ENCODE measurements around the gene CGA.

The CGA gene

DNA sequence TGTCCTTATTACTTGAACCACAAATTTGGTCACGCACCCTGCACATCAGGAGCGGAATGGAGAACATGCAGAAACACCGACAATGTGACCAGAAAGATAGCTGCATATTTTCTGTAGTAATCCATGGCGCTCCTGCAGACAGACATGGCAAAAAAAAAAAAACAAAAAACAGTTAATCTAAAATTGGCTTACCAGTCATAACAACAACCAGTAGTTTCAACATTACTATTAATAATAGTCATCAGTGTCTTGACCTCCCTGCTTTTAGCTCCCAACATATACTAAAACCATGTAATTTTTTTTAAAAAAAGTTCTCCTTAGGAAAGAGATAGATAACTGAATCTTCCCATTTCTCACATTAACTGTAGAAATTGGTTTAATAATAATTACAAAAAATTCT is 6.8 kb downstream of the CGA start:
- DNase-seq (ENCODE audit: low read depth, low spot score): no peak

DNA sequence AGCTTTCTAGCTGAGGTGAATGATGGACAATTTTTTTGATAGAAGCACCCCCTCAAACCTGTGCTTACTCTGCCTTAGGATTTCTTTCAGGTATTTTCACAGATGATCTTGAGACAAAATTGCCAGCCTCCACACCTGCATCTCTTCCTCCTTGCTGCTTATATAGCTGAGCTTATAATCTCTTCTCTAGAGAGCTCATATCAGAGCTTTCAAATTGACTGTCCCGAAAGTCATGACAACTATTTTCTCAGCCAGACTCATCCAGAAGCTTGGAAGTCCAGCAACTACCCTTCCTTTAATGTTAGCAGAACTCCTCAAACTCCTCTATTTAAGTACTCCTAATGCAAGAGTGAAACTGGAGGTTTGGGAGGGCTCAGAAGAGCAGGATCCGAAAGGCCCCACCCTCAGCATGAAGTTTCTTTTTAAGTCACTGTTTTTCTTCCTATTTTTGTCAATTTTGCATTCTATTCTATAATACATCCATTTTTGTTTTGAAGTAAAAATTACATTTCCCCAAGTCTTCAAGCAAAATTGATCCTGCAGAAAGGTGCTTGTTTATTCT is 12.7 kb downstream of the CGA start:
- DNase-seq (ENCODE audit: low read depth, low spot score): no peak

DNA sequence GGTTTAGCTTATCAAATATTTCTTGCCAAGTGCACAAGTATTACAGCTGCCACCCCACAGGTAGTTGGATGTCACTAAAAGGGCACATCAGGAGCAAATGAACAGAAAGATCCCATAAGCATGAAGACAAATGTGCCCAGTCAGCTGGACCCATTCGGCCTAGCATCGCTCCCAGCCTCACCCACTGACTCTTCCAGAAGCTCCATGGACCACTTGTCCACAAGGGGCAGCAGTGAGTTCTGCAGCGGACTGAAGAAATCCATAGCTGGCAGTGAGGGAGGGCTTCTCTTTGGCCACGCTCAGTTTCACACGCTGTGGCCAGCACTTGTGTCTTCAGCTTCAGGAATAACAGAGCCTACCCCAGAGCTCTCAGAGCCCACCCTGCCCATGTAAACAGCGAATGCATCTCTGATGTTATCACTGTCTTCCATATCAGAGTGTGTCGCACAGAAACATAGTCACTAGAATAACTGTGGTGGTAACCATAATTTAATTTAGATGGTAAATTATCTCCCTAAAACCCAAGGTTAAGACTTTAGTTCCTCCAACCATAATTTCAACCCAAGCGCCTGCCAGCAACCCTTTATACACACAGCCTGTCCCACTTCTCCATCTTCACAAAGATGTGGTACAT is 15.8 kb downstream of the CGA start:
- peak; percentile 87 for DNase-seq (ENCODE audit: low read depth, low spot score)

DNA sequence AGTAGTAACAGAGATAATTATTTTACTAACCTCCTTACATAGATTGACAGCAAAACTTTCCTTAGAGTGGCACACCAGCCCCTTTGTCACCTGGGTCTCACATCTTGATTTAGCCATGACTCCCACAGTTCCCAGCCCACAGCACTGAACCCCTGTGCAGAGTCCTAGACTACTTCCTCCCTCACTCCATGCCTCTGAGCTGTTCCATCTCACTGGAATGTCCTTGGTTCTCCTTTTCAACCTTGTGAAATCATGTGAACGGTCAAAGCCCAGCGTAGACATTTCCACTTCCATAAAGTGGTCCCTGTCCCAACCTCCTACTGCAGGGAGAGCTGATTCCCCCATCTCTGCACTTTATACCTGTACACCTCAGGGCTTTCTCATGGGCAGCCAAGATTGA is 19.7 kb downstream of the CGA start:
- DNase-seq (ENCODE audit: low read depth, low spot score): no peak

DNA sequence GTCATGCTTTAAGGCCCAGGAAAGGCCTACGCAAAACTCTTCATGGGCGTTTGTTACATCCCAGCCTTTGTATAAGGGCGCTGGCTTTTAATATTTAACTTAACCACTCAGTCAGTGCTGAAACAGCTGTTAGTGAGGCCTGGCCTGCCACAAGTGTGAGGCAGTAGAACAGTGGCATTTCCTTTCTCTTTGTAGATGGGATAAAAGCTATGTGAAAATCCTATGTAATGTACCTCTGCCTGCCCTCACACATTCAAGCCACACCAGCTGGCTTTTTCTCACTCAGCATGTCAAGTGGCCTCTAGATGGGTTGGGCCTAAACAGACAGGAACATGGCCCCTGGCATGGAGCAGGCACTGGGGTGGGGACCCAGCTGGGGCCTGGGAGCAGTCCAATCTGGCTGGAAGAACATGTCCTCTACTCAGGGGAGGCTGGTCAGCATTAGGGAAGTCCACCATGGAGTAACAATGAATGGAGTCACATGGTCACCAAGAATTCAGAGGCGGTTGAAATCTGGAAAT is 20.7 kb downstream of the CGA start:
- DNase-seq (ENCODE audit: low read depth, low spot score): no peak

DNA sequence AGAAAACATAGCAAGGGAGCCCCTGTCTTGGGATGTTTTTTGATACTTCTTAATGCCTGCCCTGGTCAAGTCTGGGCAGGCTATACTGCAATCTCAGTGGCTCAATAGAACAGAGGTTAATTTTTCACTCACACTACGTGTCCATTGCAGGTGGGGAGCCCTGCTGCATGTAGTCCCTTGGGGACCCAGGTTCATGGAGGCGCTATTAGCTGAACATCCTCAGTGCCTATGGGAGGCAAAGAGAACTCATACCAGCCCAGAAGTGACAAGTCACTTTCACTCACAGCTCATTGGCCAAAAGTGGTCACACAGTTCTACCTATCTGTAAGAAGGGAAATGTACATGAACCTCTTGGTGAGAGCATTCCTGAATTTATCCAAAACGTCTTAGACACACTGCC is 23.2 kb downstream of the CGA start:
- no peak for DNase-seq (ENCODE audit: low read depth, low spot score)

DNA sequence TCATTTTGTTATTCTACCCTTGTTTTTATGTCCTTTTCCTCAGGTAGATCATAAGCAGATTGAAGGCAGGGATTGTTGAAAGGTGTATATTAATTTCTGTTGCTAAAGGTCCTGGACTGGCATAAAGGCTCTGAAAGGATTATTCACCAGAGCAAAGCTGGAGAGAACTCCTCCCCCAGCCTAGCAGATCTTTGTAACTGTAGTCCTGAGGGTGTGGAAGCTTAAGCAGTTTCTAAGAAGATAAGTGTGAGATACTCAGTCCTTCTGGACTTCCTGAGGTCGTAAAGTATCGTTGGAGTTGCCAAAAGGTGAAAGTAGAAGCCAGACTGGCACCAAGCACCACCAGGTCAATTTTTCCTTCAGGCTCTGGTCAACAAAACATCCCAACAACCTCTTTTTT is 24.2 kb downstream of the CGA start:
- DNase-seq (ENCODE audit: low read depth, low spot score): no peak

DNA sequence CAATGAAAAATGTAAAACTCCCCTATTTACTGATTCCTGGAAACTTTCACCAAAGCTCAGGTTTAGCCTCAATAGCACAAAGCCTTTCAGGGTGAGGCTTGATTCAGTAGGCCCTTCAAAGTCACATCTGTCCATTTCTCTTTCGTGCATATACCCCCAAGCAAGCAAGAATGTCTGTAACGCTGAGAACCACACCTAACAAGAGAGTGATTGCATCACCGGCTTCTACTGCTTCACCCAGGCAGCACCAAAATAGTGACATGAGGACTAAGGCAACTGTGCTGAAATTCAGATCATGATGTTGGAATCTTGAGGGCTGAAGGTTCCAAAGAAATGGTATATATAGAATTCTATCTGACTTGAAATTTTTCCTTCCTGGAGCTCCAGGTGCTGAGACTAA is 26.1 kb downstream of the CGA start:
- no peak for DNase-seq (ENCODE audit: low read depth, low spot score)

DNA sequence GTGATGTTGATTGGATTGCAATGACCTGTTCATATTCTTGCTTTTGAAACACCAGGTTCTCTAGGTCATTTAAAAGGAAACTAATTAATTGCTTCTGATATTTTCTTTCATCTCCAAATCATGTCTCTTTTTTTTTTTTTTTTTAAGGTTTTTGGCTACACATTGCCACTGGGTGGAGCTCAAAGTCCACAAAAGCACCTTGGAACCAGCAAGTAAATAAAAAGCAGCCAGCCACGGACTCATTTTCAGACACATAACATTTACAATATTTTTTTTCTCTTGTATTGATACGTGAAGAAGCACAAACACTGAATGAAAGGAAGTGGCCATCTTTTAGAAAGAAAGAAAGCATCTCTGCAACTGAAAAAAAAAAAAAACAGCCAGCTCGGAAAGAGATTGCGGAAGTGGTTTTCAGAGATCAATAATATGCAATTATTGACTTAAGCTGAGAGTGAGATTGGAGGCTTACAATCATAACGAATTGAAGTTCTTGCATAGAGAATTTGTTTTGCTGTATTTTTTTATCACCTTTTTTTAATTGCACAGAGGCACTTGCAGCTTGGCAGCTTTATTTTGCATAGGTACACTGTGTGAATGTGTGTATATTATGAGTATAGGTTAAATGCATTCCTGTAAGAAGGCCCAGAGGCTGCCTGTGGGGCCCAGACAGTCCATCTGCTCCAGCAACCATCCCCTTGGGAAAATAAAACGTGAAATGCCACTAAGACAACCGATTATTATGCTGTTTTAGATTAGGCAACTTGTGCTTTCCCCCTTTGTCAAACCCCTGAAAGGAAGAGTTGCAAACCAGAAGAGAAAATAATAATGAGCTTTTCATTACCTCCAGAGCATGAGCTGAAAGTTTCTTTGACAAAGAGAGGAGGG is 28.2 kb downstream of the CGA start:
- peak; percentile 64 for DNase-seq (ENCODE audit: low read depth, low spot score)

DNA sequence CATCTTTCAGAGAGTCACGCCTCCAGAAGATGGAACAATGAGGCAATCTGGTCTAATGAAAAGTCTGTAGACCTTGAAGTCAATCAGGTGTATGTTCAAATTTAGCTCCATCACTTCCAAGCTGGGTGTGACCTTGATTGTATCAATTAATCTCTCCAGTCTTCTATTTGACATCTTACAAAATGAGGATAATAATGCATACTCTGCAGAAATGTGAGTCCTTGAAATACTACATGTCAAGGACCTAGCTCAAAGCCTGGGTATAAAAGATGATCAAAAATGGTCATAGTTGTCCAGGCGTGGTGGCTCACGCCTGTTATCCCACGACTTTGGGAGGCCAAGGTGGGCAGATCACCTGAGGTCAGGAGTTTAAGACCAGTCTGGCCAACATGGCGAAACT is 29.8 kb downstream of the CGA start:
- no peak for DNase-seq (ENCODE audit: low read depth, low spot score)

DNA sequence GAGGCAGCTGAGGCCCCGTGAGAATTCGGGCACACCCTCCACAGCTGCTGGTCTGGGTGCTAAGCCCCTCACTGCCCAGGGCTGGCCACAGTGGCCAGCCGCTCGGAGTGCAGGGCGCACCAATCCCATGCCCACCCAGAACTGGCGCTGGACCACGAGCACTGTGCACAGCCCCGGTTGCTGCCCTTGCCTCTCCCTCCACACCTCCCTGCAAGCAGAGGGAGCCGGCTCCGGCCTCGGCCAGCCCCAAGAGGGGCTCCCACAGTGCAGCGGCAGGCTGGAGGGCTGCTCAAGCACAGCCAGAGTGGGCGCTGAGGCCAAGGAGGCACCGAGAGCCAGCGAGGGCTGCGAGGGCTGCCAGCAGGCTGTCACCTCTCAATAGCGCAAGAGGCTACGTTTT is 35.0 kb downstream of the CGA start:
- DNase-seq (ENCODE audit: low read depth, low spot score): no peak

DNA sequence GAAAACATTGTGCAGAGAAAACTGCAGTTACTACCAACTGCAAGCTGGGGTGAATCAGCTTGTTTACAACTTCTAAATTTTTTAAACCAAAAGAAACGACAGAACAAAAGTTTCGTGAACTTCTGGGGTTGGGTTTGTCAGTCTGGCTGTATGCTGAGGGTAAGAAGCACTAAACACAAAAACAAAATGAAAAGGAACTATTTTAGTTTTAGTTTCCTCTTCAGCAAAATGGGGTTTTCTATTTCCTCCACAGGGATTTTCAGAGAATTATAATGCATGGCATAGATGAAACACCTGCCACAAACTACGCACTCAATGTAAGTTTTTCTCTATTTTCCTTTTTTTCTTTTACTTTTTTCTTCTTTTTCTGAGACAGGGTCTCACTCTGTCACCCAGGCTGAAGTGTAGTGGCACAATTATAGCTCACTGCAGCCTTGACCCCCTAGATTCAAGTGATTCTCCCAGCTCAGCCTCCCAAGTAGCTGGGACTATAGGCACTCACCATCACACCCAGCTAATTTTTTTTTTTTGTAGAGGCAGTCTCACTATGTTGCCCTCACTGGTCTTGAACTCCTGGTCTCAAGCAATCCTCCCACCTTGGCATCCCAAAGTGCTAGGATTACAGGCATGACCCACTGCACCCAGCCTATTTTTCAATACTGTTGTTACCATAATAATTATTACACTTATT is 40.6 kb downstream of the CGA start:
- DNase-seq (ENCODE audit: low read depth, low spot score): no peak

DNA sequence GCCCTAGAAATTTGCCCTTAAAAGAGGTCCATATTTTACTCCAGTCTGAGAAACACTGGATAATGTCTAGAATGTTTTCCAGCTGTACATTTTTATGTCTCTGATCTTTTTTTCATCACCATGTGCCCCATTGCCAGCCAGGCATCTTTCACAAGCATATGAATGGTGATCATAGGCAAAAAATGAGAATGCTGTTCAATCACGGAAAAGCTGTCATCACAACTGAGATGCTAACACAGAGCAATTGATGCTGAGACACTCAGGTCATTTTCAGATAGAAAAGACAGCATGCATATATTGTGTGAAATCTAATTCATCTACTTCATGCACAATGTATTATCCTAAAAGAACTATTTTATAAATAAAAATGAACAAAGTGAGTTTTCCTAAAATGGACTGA is 41.6 kb downstream of the CGA start:
- no peak for DNase-seq (ENCODE audit: low read depth, low spot score)

DNA sequence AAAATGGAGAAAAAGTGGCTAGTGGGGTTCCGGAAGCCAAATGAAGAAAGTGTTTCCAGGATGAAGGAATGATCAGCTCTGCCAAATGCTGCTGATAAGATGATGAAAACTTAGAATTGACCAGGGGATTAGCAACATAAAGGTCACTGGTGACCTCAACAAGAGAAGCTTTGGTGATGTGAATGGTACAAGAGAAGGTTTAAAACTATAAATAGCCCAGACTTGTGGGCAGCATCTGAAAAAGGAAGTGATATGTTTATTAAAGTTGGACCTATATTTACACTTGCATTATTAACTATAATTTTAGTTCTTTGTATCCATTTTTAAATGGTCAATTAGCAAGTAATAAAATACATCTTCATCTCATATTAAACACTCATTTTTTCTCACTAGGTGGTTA is 45.1 kb downstream of the CGA start:
- no peak for DNase-seq (ENCODE audit: low read depth, low spot score)

DNA sequence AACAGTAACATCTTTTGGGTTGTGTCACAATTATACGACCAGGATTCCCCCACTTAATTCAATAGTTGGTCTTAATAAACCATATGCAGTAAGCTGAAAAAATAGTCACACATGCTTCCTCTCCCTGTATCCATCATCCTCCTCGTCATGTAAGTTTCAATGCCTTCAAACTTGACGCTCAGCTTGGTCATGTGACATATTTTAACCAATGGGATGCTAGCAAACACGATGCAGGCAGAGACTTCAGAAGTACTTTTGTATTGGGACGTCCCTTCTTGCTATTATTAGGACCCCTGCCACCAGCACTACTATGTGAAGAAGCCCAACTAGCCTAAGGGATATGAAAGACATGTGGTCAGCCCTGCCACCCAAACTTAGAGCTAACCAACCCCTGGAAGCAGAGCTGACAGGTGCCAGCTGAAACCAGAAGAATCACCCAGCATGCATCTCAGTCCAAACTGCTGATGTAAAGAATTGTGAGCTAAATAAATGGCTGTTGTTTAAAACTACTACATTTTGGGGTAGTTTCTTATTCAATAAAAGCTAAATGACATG is 49.3 kb downstream of the CGA start:
- DNase-seq (ENCODE audit: low read depth, low spot score): no peak

DNA sequence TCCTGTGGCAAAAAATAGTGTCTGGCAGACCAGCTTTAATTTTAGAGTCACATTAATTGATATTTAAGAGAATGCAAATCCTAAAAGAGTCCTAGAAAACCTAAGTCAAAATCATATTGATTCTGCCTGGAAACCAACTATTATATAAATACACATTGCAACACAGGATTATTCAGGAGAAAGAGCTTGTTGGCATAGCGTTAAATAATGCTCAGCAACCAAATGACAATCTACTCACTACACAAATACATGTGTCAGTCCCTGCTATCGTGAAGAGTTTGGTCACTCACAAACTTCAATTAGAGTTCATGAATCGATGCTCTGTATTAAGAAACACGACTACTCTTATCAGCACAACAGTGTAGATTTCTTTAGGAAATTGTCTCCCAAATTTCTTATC is 54.2 kb downstream of the CGA start:
- no peak for DNase-seq (ENCODE audit: low read depth, low spot score)
